Keratinocyte (primary cell): ENCODE data around the gene ZBTB49. TPM values are rescaled to one million over a fixed set of nuclear protein-coding genes. Genes with fewer than 3 reads are reported as not detected.

Source experiments
- DNase-seq: peaks from one replicate; pipeline ENCODE4 v3.0.0-alpha.2; 2011; ENCODE audit warnings: low read depth, missing footprints, low spot score
- FAIRE-seq: peaks from 2 replicates; lab custom pipeline; 2011; peaks lifted over from hg19 to GRCh38; lab: Jason Lieb, UNC
- H2AFZ ChIP-seq: 2 replicates; pipeline ENCODE4 v1.6.0; 2012; ENCODE audit warnings: low read length, control low read depth, inconsistent platforms; ENCODE audit not compliant: control insufficient read depth
- H3K27ac ChIP-seq: 2 replicates; pipeline ENCODE4 v1.5.1; 2011; ENCODE audit warnings: low read length; ENCODE audit not compliant: control insufficient read depth, insufficient read depth
- H3K27me3 ChIP-seq: 3 replicates; pipeline ENCODE4 v1.6.0; 2011; ENCODE audit warnings: low read length; ENCODE audit not compliant: control insufficient read depth, insufficient read depth; ENCODE audit errors: extremely low read depth
- H3K36me3 ChIP-seq, 2 experiments: 2 replicates in 1 of 2; 3 replicates in 1 of 2; pipeline ENCODE4 v1.5.1; 2011; ENCODE audit warnings: low read length in 2 of 2, mild to moderate bottlenecking in 1 of 2; ENCODE audit not compliant: control insufficient read depth in 2 of 2, insufficient read depth in 2 of 2; ENCODE audit errors: extremely low read depth in 1 of 2
- H3K4me1 ChIP-seq: 3 replicates; pipeline ENCODE4 v1.5.1; 2011; ENCODE audit warnings: low read length; ENCODE audit not compliant: control insufficient read depth, insufficient read depth; ENCODE audit errors: extremely low read depth
- H3K4me2 ChIP-seq: 3 replicates; pipeline ENCODE4 v1.6.0; 2011; ENCODE audit warnings: low read depth, low read length; ENCODE audit not compliant: control insufficient read depth, insufficient read depth; ENCODE audit errors: extremely low read depth
- H3K4me3 ChIP-seq, 3 experiments: fragments of 200-600 bp in 1 of 3; sonication (generic) in 1 of 3; 2 replicates in 2 of 3; 3 replicates in 1 of 3; pipeline ENCODE4 v1.5.1; 2011 to 2016; ENCODE audit warnings: low read length in 3 of 3, mild to moderate bottlenecking in 3 of 3, control low read depth in 2 of 3, inconsistent platforms in 1 of 3, low read depth in 1 of 3, mixed read lengths in 1 of 3, mixed run types in 1 of 3, moderate library complexity in 1 of 3; ENCODE audit not compliant: control insufficient read depth in 2 of 3, insufficient read depth in 2 of 3; ENCODE audit errors: extremely low read depth in 1 of 3
- H3K79me2 ChIP-seq: 2 replicates; pipeline ENCODE4 v1.6.0; 2012; ENCODE audit warnings: low read length; ENCODE audit not compliant: control insufficient read depth, insufficient read depth
- H3K9ac ChIP-seq: 3 replicates; pipeline ENCODE4 v1.6.0; 2011; ENCODE audit warnings: low read length; ENCODE audit not compliant: control insufficient read depth, insufficient read depth; ENCODE audit errors: extremely low read depth
- H3K9me1 ChIP-seq: 3 replicates; pipeline ENCODE4 v1.6.0; 2011; ENCODE audit warnings: low read length; ENCODE audit not compliant: control insufficient read depth, insufficient read depth; ENCODE audit errors: extremely low read depth
- H3K9me3 ChIP-seq: 2 replicates; pipeline ENCODE4 v1.5.1; 2012; ENCODE audit warnings: low read depth, low read length; ENCODE audit not compliant: control insufficient read depth
- H4K20me1 ChIP-seq: 3 replicates; pipeline ENCODE4 v1.6.0; 2011; ENCODE audit warnings: low read length; ENCODE audit not compliant: control insufficient read depth, insufficient read depth; ENCODE audit errors: extremely low read depth
- EZH2 ChIP-seq: IDR thresholded peaks from one replicate; pipeline ENCODE4 v1.6.1; 2012; ENCODE audit warnings: inconsistent platforms, mild to moderate bottlenecking, low read length, moderate library complexity
- dilution Hi-C: fragments of 300-500 bp; cut with MboI; formaldehyde crosslinking; loops from one replicate; pipeline ENCODE4 v1.7.0; 2020; ENCODE audit warnings: low sequenced_read_pairs; ENCODE audit not compliant: extremely low pct_ligation_motif_present
- polyA plus RNA-seq, 5 experiments: library from polyadenylated mRNA; depleted of rRNA in 3 of 5; stranded (reverse) in 3 of 5; stranded (forward) in 1 of 5; unstranded in 1 of 5; fragments of >200 nt; gene quantifications; 1 replicate in 1 of 5; 2 replicates in 3 of 5; 3 replicates in 1 of 5; pipeline versions ENCODE4 v1.2.1 to v1.2.3, GENCODE V29; 2011 to 2012; ENCODE audit warnings: missing spikeins in 2 of 5, low read depth in 1 of 5, low replicate concordance in 1 of 5
- TF ChIP-seq, protein P1 (sequence below), 3 experiments: IDR thresholded peaks in 1 of 3; conservative IDR thresholded peaks in 1 of 3; optimal IDR thresholded peaks in 1 of 3; 2 replicates in 2 of 3; 3 replicates in 1 of 3; pipeline versions ENCODE3 to v1.5.1; 2011; ENCODE audit warnings: low read length in 3 of 3, mild to moderate bottlenecking in 3 of 3, moderate library complexity in 2 of 3, control low read depth in 1 of 3, inconsistent platforms in 1 of 3; ENCODE audit not compliant: insufficient read depth in 2 of 3; ENCODE audit errors: extremely low read depth in 1 of 3

Gene ZBTB49
- polyA plus RNA-seq, 1 donor (not counting 4 experiments of a cell fraction or from before 2014, with no cell fraction given) = 3.8 TPM

- TF ChIP-seq, protein P1, sequence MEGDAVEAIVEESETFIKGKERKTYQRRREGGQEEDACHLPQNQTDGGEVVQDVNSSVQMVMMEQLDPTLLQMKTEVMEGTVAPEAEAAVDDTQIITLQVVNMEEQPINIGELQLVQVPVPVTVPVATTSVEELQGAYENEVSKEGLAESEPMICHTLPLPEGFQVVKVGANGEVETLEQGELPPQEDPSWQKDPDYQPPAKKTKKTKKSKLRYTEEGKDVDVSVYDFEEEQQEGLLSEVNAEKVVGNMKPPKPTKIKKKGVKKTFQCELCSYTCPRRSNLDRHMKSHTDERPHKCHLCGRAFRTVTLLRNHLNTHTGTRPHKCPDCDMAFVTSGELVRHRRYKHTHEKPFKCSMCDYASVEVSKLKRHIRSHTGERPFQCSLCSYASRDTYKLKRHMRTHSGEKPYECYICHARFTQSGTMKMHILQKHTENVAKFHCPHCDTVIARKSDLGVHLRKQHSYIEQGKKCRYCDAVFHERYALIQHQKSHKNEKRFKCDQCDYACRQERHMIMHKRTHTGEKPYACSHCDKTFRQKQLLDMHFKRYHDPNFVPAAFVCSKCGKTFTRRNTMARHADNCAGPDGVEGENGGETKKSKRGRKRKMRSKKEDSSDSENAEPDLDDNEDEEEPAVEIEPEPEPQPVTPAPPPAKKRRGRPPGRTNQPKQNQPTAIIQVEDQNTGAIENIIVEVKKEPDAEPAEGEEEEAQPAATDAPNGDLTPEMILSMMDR (optimal IDR thresholded peaks at IDR 0.05 in 1 of 3, IDR thresholded peaks at IDR 0.05 in 1 of 3, conservative IDR thresholded peaks at IDR 0.05 in 1 of 3; ENCODE audit: extremely low read depth in 1 of 3, insufficient read depth in 2 of 3, low read length in 3 of 3) = no peak
- H3K79me2 ChIP-seq = no peaks in the 10 kb centered on the region
- DNase-seq (no peak), FAIRE-seq (no peak)
- H3K9ac ChIP-seq = no peak overlapping the region
- H3K9me1 ChIP-seq = no peaks in the 10 kb centered on the region
- no peaks in the 10 kb centered on the region for H3K4me1 ChIP-seq
- no peaks in the 10 kb centered on the region for H3K27me3 ChIP-seq
- dilution Hi-C loops = no loop called here
- H4K20me1 ChIP-seq = no peaks in the 10 kb centered on the region
- no peak overlapping the region for H3K27ac ChIP-seq
- H3K9me3 ChIP-seq = no peaks in the 10 kb centered on the region
- H2AFZ ChIP-seq = no peak overlapping the region
- H3K4me3 ChIP-seq = no peak overlapping the region
- no peak overlapping the region for H3K4me2 ChIP-seq
- no peaks in the 10 kb centered on the region for H3K36me3 ChIP-seq
These were observed 38.2 kb downstream of the ZBTB49 start for GRCh38 chr4:4328206-4328605.

- Histone ChIP-seq H3K79me2 (no peaks in the 10 kb centered on the region), H3K9me1 (no peaks in the 10 kb centered on the region), H3K4me1 (no peaks in the 10 kb centered on the region), H3K4me3 (no peak overlapping the region), H3K9ac (no peak overlapping the region), H2AFZ (no peak overlapping the region), H3K27ac (no peak overlapping the region), H3K9me3 (no peaks in the 10 kb centered on the region), H3K4me2 (no peak overlapping the region), H3K36me3 (no peaks in the 10 kb centered on the region), H3K27me3 (no peaks in the 10 kb centered on the region), H4K20me1 (no peaks in the 10 kb centered on the region)
- dilution Hi-C loops = no loop called here
- TF ChIP-seq, protein P1 (optimal IDR thresholded peaks at IDR 0.05 in 1 of 3, IDR thresholded peaks at IDR 0.05 in 1 of 3, conservative IDR thresholded peaks at IDR 0.05 in 1 of 3; ENCODE audit: extremely low read depth in 1 of 3, insufficient read depth in 2 of 3, low read length in 3 of 3) = no peak
- no peak for TF ChIP-seq EZH2
- DNase-seq (no peak), FAIRE-seq (no peak)
These were observed 38.8 kb downstream of the ZBTB49 start for GRCh38 chr4:4328840-4329239.
